Activated CD8-positive, alpha-beta memory T cell treated with anti-CD3 and anti-CD28 coated beads, Interleukin-2, amount 50 U/mL, for 1 hour (primary cell): ENCODE results near the gene FXYD2.
"Not testable (repeated sequence)": the region's sequence is repeated elsewhere in the genome, so short reads cannot be mapped to it uniquely, and the experiment has no call there.

Experiments used
- DNase-seq: peaks from one replicate; pipeline ENCODE4 v3.0.0-alpha.2; 2020; ENCODE audit errors: extremely low read depth

The FXYD2 gene

DNA sequence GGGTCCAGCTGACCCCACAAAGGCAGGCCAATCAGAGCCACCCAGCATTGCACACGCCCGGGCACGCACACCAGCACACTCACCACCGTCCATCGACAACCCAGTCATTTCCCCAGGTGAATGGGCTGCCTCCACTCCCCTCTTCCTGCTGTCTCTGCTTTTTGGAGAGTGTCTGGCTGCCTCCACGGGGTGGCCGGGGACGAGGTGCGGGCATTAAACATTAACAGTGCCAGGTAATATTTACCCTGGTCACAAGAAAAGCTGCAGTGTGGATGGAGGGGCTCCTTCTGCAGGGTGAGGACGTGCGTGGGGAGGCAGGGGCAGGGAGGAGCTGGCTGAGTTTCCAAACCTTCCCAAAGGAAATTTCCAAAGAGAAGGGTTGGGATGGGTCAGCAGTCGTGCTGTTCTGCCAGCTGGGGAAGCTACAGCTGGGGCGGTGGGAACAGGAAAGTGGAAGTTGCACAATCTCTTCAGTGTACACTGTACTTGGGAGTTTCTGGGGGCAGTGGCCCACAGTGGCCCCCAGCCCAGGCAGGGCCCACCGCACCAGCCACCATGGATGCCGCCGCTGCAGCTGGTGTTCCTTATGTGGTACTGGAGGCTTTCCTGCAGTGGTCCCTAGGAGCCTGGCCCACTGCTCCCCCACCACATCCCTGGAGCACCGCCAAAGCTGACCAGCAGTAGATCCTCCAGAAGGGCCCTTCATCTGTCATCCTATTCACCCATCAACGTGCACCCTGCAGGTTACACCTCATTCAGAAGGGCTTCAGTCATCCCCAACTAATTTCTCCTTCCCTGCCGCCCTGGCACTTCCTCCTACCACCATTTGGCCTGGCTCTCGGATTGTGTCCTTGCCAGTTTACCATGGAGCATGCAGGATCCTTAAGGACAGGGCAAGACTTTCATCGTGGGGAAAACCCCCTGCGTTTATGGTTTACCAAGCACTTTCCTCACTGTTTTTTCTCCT, at the start of gene FXYD2:
Gene FXYD2, minus strand, starts transcription at position 174 of the 967 bp plus-strand sequence. Its CDS starts 66 bp downstream, at position 108.
- no peak for DNase-seq

DNA sequence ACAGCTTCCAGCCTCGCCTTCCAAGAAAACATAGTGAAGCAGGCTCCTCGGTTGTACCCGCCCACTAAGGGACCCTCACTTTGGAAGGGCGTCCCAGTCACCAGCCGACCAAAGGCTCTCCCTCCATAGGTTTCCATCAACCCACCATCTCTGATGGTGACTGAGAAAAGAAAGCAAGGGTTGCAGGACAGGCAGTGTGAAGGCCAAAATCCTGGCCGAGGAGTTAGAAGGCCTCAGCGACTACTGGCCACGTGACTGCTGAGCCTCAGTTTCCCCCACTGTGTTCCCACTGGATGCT, 49.2 kb upstream of the FXYD2 start:
- DNase-seq, result no peak

DNA sequence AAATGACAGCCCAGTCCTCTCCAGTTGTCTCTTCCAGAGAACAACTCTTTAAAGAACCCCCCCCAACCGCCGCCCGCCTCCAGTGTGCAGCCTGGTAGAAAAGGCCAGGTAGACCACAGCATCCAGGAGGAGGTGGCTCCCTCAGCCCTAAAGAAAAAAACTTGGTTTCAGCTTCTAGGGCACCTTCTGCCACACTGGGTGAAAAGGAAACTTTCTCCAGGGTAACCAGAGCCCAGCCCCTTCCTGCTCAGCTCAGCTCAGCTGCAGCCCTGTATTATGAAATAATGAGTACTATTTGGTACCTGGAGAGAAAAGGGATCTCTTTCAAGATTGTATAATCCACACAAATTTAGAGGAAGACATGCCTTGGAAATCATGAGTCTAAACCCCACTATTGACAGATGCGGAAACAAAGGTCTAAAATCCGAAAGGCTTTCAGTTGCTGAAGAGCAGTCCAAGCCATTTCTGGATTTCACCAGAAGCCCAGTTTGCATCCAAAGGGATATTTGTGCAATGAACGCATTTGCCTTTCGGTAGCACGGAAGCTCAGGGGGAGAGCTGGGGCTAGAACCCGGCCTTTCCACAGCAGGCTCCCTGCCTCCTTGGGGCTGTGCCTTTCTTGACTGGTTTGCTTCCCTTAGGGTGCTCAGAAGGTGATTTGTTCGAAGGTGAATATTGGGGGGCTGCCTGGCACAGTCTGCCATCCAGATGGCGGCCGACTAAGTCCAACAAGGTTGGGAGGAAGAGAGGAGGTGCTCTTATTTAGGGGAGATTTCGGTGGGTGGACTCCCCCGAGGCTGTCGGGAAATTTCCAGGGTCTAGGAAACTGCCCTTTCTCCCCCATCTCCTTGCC, 48.7 kb upstream of the FXYD2 start:
- DNase-seq, result no peak

DNA sequence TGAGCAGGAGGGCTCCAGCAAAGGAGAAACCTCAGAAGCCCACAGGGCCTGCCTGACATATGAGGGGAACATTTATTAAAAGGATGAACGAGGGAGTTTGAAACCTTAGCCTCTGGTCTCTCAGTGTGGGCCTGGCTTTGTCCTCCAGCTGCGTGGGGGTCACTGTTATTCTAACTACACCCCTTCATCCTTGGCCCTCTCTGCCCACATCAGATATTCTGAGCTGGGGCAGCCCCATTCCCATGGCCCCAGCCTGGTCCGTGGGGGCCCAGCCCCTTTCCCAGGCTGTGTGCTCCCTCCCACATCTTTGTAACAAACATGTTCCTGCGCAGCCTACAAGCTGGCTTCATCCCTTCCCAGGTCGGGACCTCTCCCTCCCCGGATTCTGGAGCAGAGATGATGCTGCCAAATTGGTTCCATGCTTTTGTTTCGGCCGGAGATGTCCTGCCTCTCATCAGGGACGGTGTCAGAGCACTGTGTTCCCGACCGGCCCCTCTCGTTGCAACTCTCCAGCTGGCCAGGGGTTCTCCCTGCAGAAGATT, 47.9 kb upstream of the FXYD2 start:
- DNase-seq, result no peak

DNA sequence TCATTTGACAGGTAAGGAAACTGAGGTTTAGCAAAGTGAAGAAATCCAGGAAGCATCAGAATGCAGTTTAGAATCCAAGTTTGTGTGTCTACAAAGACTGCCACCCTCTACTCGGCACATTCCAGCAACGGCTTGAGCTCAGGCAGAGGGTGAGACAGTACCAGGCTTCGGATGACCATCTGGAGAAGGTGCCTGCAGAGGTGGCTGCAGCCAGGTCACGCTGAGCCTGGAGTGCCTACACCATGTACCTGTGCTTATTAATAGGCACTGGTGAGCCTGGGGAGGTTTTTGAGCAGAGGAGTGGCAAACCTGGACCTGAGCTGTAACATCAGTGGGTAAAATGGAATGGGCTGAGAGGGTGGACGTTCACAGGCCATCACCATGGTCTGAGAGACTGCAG, 47.2 kb upstream of the FXYD2 start:
- no peak for DNase-seq

DNA sequence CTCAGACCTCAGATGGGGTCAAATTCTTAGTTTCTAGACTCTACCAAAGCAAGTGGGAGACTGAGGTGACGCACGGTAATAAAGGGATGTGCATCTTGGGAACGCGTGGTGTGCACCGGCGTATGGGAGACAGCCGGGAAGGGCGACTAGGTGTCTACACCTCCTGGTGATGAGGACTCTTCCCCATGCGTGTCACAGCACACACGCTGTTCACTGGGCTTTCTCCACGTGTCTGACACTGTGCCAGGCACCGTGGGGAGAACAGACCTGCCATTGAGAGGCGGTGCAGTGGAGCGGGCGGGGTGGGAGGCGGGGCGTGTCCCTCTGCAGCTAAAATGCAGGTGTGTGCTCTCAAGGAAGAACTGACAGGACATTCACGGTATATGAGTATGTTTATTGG, 46.6 kb upstream of the FXYD2 start:
- no peak for DNase-seq

DNA sequence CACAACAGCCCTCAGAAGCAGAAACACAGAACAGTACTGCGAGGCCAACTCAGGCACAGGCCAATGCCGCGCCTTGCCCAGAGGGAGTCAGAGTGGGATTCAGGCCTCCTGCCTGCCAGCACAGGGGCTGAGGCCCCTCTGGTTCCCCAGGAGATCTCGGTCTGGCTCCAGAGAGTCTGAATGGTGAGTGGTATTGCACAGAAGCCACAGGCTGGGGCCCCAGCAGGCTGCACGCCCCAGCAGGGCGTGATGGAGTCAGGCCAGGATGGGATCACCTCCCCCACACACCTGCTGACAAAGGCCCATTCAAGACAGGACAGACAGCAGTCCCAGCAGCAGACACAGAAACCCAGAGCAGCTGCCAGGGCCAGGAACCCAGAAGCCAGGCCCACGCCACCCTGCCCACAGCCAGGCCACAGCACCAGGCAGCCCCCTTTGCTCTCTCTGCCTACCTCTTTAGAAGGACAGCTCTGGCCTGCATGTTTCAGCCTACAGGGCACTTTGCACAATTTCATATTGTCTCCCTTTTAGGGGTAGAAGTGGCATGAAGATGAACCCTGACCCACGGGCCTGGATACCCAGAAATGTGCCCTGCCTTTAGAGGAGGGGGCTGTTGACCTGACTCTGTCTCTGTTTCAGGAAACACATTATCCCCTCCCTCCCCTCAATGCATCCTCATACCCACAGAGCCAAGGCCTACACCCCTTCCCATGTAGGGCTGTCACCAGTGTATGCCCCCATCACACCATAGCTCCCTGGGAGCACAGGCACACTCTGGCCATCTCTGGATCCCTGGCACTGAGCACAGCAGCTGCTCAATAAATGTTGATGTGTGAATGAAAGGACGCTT, 45.8 kb upstream of the FXYD2 start:
- DNase-seq, result no peak

DNA sequence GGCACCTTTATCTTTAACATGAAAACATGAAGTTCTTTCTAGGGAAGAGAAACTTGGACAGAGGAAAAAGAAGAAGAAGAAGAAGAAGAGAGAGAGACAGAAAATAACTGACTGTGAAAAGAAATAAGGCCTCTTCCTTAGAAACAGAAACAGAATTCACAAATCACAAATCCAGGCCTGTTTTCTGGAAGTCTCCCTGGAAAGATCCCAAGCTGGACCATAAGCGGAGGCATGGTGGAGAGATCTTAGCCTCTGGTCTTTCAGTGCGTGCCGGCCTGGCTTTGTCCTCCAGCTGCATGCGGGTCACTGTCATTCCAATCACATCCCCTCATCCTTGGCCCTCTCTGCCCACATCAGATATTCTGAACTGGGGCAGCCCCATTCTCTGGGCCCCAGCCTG, 45.1 kb upstream of the FXYD2 start:
- DNase-seq, result no peak

DNA sequence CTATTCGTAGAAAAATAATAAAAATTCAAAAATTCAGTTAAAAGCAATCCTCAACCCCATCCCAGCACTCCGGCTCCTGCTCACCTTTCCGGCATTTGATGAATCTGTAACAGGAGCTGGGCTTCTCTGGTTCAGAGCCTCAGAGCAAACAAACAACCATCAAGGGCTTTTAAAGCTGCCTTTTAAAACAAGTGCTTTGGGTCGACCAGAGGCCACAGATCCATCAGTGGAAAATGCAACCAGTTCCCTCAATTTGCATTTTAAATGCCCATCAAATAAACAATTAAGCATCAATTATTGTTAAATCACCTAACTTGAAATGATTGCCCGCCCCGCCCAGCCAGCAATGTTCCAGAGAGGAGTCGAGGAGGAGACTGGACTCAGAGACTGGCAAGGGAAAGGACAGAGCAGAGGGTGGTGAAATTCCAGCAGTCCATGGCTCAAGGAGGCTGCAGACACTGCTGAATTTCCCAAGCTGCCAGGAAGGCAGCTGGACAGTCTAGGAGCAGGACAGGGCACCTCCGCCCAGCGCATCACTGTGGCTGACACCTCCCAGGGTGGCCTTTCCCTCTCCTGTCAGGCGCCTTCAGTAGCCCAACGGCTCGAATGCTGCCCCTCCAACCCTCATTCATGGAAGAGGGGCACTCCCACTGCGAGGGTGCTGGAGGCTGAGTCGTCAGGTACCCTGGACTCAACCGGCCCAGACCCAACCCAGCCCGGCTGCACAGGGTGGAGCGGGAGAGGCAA, 44.4 kb upstream of the FXYD2 start:
- no peak for DNase-seq

DNA sequence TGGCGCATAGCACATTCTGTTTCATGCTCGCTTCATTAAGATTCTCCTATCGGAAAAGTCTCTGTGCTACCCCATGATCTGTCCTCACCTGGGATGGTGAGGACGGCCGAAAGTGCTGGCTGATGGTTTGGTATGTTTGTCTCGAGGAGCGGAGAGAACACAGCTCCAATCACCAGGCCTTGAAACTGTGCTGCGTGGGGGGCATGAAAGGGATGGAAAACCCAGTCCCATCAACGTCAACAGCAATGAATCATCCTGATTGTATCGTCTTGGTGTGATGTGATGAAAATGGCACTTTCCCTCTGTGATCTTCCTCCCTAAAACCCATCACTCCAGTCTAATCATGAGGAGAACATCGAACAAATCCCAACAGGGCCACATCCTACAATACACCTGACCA, 43.5 kb upstream of the FXYD2 start:
- no peak for DNase-seq

DNA sequence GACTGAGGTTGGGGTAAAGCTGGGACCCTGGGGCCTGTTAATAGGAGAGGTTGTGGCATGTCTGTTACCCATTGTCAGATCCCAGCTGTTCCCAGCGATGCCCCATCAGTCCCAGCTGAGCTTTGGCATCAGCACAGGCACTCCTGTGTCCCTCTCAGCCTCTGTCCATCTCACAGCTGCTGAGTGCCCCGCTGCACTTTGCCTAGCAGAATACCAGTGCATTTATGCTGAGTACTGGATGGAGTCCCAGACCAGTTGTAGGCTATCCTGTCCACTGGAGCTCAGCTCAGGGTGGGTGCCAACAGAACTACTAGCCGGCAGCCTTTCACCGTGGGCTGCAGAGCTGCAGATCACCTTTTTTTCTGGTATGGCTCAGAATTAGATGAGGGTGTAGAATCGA, 42.0 kb upstream of the FXYD2 start:
- DNase-seq, result no peak

DNA sequence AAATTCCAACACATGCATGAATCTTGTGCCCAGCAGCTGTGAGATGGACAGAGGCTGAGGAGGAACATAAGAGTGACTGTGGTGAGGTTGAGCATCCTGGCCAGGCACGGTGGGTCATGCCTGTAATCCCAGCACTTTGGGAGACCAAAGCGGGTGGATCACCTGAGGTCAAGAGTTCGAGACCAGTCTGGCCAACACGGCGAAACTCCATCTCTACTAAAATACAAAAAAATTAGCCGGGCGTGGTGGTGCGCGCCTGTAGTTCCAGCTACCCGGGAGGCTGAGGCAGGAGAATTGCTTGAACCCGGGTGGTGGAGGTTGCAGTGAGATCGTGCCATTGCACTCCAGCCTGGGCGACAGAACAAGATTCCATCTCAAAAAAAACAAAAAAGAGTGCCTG, 41.0 kb upstream of the FXYD2 start:
- not testable (repeated sequence) for DNase-seq

DNA sequence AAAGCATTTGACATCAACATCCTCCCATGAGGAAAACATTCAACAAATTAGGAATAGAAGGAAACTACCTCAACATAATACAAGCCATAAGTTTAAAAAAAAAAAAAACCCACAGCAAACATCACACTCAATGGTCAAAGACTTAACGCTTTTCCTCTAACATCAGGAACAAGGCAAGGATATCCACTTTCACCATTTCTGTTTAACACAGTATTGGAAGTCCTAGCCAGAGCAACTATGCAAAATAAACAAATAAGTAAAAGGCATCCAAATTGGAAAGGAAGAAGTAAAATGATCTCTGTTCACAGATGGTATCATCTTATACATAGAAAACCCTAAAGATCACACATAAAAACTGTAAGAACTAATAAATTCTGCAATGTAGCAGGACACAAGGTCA, 38.8 kb upstream of the FXYD2 start:
- no peak for DNase-seq

DNA sequence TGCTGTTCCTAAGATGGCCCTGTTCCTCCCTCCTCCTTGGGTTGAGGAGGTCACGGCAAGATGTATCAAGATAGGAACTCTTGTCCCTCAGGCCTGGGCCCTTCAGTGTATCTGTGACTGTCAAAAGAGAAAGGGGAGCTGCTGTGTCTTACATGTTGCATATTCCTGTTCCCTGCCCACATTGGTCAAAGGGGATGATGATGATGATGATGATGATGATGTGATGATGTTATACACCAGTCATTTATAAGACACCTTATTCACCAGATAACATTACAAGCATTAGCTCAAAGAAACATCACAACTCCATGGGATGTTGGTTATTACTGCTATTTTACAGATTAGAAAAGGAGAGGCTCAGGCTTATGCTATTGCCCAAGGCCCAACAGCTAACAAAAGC, 38.2 kb upstream of the FXYD2 start:
- no peak for DNase-seq

DNA sequence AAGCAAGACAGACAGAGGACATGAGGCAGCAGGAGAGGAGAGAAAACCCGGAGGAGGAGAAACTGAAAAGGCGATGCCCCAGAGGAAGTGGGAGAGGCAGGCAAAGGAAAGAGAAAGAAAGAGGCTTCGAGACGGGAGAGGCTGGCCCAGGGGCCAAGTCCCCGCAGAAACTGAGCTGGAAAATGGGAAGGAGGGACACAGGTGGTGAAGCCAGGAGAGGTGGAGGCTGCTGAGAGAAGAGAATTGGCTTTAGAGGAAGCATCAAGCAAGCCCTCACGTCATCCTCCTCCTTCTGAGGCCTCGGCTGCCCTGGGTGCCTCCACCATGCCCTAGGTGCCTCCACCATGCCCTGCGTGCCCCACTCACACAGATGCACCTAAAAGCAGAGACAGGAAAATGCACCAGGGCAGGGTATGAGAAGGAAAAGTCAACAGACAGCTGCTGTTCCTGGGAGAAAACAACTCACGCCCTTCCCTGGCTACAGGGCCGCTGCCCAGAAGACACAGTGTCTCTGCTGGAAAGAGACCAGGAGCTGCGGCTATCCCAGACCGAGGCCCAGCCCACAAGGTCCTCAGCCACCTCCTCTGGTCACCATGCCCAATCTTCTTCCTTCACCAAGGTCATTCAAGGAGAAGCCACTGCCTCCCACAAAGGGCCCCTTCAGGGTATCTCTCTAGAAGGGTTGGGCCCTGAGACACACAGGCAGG, 37.6 kb upstream of the FXYD2 start:
- DNase-seq, result no peak

DNA sequence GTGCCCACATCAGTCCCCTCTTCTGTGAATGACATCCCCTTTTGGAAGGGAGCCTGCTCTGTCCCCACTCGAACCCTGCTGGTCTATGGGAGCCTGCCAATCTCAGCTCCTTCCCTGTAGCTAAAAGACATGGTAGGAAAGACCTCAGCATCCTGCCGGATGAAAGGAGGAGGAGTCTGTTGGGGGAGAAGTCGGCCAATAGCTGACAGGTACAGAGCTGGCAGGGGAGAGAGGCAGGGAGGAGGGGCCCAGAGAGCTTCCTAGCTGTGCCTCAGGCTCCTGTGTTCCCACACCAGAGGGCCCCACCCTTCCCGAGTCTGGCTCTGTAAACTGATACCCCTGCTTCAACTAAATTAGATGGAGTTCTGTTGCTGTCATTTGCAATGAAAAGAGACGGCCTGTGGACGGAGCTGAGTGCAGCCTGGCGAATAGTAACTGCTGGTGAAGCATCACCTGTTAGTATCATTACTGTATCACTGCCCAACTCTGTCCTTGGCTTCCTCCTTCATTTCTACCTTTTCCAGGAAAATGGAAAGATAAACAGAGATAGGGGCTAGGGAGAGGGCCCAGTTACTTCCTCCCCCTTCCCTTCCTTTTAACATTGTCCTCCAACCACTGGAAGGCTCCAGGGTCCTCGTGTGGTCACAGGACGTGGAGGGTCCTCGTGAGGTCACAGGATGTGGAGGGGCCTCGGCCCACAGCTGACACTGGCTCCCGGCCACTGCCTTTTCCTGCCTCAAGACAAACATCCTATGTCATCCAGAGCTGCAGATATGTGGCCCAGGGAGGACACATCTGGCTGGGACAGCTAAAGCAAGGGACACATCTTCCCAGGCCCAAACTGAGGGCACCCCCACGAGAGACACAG, 36.8 kb upstream of the FXYD2 start:
- DNase-seq, result no peak

DNA sequence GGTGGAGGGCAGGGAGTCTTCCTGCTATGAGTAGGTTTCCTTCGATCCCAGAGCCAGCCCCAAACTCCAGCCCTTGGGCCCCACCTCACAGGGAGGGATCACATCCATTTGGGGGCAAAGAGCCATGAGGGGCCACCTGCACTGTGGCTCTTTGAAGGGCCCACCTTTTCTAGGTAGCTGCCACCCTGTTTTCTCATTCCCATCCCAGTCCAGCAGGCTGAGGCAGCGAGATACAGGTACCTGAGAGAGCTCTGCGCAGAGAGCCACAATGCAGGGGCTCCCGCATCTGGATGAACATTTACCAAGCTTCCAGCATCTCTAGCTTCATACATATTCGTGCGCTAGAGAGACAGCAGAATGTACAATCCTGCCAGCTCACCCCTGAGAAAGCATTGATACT, 35.6 kb upstream of the FXYD2 start:
- DNase-seq, result no peak

DNA sequence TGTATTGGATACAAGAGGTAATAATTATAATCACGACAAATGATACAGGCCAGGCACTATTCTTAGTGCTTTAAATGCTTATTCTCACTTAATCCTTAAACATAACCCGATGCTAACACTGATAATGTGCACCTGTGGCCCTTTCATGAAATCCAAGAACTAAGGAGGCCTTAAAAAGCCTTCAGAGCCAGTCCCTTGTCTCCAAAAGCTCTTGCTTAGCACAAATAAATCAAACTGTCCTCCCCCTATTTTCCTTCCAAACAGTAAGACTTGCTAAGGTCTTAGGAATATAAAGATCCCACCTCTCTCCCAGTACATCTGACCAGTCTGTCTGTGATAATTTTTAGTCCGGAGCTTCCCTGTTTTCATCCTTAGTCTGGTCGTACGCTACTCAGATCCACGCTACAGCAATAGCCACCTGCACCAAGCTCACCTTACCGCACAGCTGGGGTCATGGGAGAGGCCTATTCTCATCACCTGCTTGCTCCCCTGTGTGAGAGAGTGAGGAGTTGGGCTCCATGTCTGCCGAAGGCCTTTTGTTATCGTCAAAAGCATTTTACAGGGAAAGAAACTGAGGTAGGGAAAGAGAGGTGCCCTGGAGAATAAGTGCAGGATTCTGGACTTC, 35.1 kb upstream of the FXYD2 start:
- DNase-seq, result no peak

DNA sequence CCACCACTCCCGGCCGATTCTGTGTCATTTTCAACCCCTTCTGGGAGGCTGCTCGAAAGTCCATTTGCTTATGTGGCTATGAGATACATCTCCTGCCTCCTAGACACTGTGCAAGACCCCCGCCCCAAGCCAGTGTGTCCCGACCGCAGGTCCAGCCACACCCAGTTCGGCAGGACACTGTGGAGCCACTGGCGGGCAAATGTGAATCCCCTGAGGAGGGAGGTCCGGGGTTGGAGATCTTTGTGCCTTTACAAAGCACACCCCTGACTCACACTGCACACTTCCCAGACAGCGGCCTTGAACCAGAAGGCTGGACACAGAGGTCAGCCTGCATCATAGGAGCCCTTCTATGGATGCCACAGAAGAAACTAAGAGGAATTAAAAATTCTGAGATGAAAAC, 34.5 kb upstream of the FXYD2 start:
- DNase-seq, result no peak
